Muscle layer of duodenum (tissue), 2 donors: ENCODE results near the gene ST8SIA5.

Experiments used
- H3K27ac ChIP-seq: one replicate; pipeline ENCODE4 v1.7.0; 2013; ENCODE audit warnings: mild to moderate bottlenecking, low read length
- H3K27me3 ChIP-seq: one replicate; pipeline ENCODE4 v1.7.0; 2013; ENCODE audit warnings: low read depth, mild to moderate bottlenecking, control low read depth, low read length
- H3K36me3 ChIP-seq, 2 donors: one replicate each; pipeline ENCODE4 v1.7.0; 2013; ENCODE audit warnings: low read length in 2 of 2, control low read depth in 1 of 2, mild to moderate bottlenecking in 1 of 2; ENCODE audit not compliant: insufficient read depth in 2 of 2, control insufficient read depth in 1 of 2
- H3K4me1 ChIP-seq, 2 donors: one replicate each; pipeline ENCODE4 v1.7.0; 2013; ENCODE audit warnings: low read length in 2 of 2, mild to moderate bottlenecking in 2 of 2, control low read depth in 1 of 2, moderate library complexity in 1 of 2; ENCODE audit not compliant: insufficient read depth in 2 of 2, control insufficient read depth in 1 of 2
- H3K4me3 ChIP-seq, 2 donors: one replicate each; pipeline ENCODE4 v1.7.0; 2013; ENCODE audit warnings: low read length in 2 of 2, low read depth in 1 of 2, mild to moderate bottlenecking in 1 of 2
- H3K9me3 ChIP-seq, 2 donors: one replicate each; pipeline ENCODE4 v1.7.0; 2013; ENCODE audit warnings: low read length in 2 of 2, control low read depth in 1 of 2, mild to moderate bottlenecking in 1 of 2; ENCODE audit not compliant: control insufficient read depth in 1 of 2
- donor health status: healthy.

ST8SIA5 gene

DNA sequence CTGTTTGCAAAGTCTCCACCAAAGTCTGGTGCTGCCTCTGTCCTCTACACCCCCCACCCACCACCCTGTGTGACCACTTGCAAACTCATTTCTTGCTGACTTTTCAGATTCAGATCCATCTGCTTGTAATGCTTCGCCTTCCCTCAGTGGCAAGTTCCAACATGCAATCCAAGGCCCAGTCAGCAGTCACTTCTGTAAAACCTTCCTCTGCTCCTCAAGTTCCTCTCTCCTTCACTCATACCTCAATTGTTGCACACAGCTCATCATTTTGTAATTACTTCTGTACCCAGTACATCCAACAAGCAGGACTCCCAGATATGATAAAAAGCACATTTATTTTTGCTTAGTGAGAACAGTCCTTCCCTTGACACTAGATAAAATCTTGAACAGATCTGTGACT, 93.3 kb downstream of the ST8SIA5 start:
- Histone ChIP-seq H3K36me3 (no peaks in the 10 kb centered on the region), H3K4me3 (no peak overlapping the region), H3K9me3 (no peaks in the 10 kb centered on the region), H3K4me1 (no peaks in the 10 kb centered on the region), H3K27ac (no peak overlapping the region), H3K27me3 (no peaks in the 10 kb centered on the region)

DNA sequence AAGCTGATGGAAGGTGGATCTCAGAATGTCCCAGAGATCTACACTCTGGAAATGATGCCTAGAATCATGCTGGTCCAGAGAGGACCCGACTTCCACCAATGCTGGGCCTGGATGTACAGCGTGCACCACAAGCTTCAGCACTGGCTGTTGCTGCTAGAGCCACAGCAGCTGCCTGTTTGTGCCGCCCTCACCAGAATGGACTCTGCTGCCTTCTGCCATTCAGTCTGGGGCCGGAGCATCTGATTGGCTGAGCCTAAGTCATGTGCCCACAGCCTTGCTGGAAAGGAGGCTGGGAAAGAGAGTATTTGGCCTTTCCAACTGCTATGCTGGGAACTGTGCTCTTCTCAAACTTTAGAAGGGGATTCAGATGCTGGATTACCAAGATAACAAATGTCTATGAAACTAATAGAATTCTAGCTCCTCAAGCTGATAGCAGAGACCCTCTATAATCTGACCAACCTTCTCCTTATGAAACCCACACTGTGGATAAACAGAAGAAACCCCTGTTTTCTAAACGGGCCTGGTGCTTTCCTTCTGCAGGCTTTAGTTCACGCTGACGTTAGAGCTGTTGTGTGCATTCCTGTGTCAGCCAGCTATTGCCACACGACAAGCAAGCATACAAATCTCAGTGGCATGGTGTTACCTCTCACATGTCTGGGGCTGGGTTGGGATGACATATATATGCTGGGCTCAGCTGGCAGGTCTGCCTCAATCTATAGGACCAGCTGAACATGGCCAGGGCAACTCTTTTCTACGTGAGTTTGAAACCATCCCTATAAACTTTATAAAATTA, 95.7 kb downstream of the ST8SIA5 start:
- H3K27ac ChIP-seq: no peak overlapping the region
- no peak overlapping the region for H3K4me3 ChIP-seq
- H3K4me1 ChIP-seq: no peaks in the 10 kb centered on the region

DNA sequence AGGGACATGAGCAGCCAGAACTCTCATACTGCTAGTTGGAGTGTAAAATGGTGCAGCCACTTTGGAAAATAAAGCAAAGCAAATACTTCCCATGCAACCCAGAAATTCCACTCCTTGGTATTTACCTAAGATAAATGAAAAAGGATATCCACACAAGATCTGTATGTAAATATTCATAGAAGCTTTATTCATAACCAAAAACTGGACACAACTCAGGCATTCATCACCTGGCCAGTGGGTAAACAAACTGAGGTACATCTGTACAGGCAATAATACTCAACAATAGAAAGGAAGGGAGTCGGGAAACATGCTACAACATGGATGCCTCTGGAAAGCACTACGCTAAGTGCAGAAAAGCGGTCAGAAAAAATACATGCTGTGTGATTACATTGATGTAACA, 97.4 kb downstream of the ST8SIA5 start:
- H3K4me1 ChIP-seq: no peaks in the 10 kb centered on the region
- no peaks in the 10 kb centered on the region for H3K9me3 ChIP-seq

More for the DNA sequence above, 95.7 kb downstream of the ST8SIA5 start:
- Histone ChIP-seq H3K27me3 (no peaks in the 10 kb centered on the region), H3K9me3 (no peaks in the 10 kb centered on the region), H3K36me3 (no peaks in the 10 kb centered on the region)

DNA sequence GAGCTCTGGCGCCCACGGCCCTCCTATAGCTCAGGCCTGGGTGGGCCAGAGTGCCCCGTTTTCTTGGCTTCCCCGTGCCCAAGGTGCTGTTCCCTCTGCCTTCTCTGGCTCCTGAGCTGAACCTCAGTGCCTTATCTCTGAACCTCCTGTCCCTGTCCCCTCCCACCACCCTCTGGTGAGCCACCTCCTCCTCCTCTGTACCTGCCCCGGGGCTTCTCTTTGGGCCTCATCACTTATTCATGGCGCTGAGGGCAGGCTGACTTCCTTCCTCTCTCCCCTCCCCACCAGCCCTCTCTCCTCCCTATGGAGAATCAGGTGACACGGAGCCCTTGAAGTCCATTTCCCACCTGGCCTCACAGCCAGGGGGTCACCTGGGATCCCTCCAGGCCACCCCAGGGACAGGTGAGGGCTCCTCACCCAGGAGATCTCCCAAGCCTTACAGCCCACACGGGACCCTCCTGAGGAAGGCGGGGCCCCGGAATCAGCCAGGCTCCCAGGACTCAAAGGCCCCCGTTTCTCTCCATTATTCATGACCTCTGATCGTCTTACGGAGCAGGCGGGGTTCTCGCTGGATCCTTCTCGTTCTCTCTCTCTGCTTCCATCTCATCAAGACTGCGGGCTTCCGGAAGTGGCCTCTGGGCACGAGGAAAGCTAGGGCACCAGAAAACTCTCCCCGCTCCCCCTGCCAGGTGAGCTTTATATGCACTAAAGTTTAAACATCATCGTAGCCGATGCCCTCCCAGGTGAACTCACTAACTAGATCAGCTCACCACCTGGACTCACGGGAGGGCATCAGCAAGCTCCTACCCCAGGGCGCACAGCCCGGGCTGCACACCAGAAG, 99.5 kb downstream of the ST8SIA5 start, which contains the start of gene LOXHD1:
LOXHD1 (minus strand) TSS at position 106 of the 841 bp plus-strand sequence. CDS start 187 bp downstream, outside the sequence.
- no peaks in the 10 kb centered on the region for H3K4me1 ChIP-seq
- H3K27ac ChIP-seq: no peak within 1 kb of the TSS
- no peaks in the 10 kb centered on the region for H3K27me3 ChIP-seq
- H3K9me3 ChIP-seq: no peaks in the 10 kb centered on the region
- no peak within 1 kb of the TSS for H3K4me3 ChIP-seq
- H3K36me3 ChIP-seq: no peaks in the 10 kb centered on the region

More for the DNA sequence above, 97.4 kb downstream of the ST8SIA5 start:
- Histone ChIP-seq H3K36me3 (no peaks in the 10 kb centered on the region), H3K4me3 (no peak overlapping the region), H3K27me3 (no peaks in the 10 kb centered on the region), H3K27ac (no peak overlapping the region)

DNA sequence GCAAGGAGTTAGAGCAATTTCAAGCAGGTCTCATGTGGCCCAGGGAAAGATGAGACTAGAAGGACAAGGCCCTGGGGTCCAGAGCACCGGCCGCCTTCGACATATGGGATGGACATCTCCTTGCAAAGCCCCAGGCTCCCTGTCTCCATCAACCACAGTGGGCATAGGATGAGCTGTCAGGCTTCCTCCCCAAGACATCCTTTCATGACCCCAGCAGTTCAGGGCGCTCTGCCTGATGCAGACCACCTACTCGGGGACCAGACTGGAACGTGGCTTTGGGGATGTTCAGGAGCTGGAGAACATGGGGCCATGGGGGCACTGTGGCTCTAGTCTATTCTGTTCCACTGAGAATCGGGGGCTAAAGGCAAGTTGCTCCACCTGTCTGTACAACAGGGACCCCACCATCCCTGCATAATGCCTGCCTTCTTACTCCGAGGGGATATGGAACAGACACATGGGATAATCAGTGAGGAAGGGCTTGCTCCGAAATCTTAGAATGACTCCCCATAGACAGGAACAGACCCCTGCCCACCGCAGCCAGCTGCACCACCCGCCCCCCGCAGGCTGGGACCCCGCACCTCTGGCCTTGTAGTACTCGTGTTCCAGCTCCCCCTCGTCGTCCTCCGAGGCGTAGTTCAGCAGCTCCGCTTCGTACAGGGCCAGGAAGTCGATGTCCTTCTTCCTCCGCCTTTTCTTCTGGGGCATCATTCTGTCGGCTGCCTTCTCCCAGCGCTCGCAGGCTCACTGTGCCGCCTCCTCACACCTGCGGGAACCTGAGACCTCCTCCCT, 100.3 kb downstream of the ST8SIA5 start:
- Histone ChIP-seq H3K9me3 (no peaks in the 10 kb centered on the region), H3K27me3 (no peaks in the 10 kb centered on the region), H3K27ac (no peak overlapping the region), H3K36me3 (no peaks in the 10 kb centered on the region), H3K4me1 (no peaks in the 10 kb centered on the region), H3K4me3 (no peak overlapping the region)

DNA sequence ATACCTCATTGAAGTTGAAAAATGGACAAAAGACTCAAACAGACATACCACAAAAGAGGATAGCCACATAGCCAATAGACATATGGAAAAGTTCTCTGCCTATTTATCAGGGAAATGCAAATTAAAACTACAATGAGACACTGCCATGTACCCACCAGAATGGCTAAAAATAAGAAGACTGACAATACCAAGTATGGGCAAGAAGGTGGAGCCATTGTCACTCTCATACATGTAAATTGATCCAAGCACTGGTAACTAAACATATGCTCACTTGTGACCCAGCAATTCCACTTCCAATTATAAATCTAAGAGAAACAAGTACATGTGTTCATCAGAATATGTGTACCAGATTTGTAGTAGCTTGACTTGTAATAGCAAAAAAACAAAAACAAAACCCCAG, 104.5 kb downstream of the ST8SIA5 start:
- Histone ChIP-seq H3K27ac (no peak overlapping the region), H3K4me3 (no peak overlapping the region), H3K36me3 (no peaks in the 10 kb centered on the region), H3K9me3 (no peaks in the 10 kb centered on the region), H3K27me3 (no peaks in the 10 kb centered on the region), H3K4me1 (no peaks in the 10 kb centered on the region)

DNA sequence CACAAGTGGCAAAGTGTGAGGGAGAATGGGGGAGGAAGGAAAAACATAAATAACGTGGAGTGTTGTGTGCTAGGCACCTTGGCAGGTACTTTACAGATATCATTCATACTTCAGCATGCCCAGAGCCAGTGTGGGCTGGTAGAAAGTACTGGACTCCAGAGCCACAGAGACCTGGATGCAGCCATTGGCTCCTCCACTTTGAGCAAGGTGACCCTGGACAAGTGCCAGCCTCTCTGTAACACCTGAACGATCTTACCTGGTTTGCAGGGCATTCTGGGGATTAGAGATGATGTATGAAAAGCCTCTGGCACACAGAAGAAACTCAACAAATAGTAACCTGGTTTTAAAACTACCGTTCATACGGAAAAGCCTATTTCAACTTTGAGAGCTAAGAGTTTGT, 106.2 kb downstream of the ST8SIA5 start:
- H3K9me3 ChIP-seq: no peaks in the 10 kb centered on the region
- no peaks in the 10 kb centered on the region for H3K4me1 ChIP-seq
- no peaks in the 10 kb centered on the region for H3K36me3 ChIP-seq
- H3K27me3 ChIP-seq: no peaks in the 10 kb centered on the region
- H3K27ac ChIP-seq: no peak overlapping the region
- no peak overlapping the region for H3K4me3 ChIP-seq

DNA sequence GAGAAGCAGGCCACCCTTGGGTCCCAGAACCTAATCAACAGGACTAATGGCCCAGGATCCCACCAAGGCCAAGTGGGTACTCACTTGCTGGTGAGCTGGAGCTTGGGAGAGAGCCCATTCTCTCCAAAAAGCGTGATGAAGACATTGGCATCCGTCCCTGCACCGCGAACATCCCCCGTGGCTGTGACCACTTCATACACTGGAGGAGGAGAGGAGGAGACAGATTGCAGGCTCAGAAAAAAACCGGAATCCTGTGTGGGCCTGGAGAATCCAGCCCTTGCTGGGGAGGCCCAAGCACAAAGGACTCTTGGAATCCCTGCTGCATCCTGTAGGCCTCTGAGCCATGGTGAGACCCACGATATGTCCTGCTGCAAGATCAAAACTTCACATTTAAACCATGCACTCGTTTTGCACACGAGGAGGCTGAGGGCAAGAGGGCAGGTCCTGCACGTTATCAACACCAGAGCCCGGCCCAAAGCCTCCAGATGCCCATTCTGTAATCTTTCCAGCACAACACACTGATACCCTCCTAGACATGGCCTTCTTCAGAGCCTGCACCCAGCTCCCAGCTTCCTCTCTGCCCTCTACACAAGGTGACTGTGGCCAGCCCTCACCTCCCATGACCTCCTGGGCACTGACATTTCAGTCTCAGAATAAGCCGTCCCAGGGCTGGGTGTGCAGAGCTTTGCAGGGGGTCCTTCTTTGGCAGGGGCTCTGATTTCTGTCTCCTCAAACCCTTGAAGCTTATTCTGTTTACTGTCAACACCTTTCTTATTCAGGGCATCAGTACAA, 107.6 kb downstream of the ST8SIA5 start:
- Histone ChIP-seq H3K4me1 (no peaks in the 10 kb centered on the region), H3K4me3 (no peak overlapping the region), H3K36me3 (no peaks in the 10 kb centered on the region), H3K27ac (no peak overlapping the region), H3K9me3 (no peaks in the 10 kb centered on the region), H3K27me3 (no peaks in the 10 kb centered on the region)

DNA sequence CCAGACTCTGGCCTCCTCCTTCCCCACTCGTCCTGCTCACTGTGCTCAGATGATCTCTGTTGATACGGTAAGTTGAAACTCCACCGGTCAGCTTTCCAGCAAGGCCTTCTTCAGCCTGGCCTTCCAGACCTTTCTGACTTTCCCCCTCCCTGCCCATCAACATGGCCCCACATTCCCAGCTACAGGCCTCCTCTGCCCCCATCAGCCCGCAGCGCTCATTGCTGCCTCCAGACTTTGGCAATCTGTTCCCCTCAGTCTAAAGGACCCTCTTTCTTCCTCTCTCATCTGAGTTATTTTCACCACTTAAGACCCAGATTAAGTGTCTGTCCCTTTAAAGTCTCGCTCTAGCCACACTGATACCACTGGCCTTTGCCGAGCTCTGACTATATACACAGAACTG, 110.4 kb downstream of the ST8SIA5 start:
- H3K36me3 ChIP-seq: no peaks in the 10 kb centered on the region
- no peaks in the 10 kb centered on the region for H3K27me3 ChIP-seq
- no peak overlapping the region for H3K27ac ChIP-seq
- H3K4me3 ChIP-seq: no peak overlapping the region
- no peaks in the 10 kb centered on the region for H3K4me1 ChIP-seq
- no peaks in the 10 kb centered on the region for H3K9me3 ChIP-seq

DNA sequence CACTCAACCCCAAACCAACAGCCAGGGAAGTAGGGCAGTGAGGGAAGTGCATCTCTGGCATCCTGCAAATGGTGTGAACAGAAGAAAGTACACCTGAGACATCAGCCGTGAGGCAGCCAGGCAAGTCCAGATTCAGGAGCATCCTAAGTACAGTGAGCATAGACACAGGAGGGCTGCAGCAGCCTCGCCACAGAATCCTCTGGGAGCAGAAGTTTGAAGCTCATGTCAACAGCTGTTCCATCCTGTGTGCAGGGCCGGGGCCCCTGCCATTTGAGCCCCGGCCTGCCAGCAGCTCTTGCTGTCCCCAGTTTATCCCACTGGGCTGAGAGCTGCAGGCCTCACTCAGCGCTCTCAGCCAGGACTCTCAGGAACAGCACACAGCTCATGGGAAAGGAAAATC, 114.3 kb downstream of the ST8SIA5 start:
- Histone ChIP-seq H3K36me3 (no peaks in the 10 kb centered on the region), H3K27me3 (no peaks in the 10 kb centered on the region), H3K4me1 (no peaks in the 10 kb centered on the region), H3K27ac (no peak overlapping the region), H3K4me3 (no peak overlapping the region), H3K9me3 (no peaks in the 10 kb centered on the region)
